GM21515 (cell line): ENCODE data around the gene MT3.
A peak's percentile ranks its signal among the peaks of the same experiment; 100 is the strongest.
"Not testable (repeated sequence)": the region's sequence is repeated elsewhere in the genome, so short reads cannot be mapped to it uniquely, and the experiment has no call there.

Experiments
- ATAC-seq: cut with Tn5 transposase; IDR thresholded peaks from one replicate; pipeline ENCODE4 v1.9.1; 2021; ENCODE audit not compliant: unreplicated experiment

MT3 gene

DNA sequence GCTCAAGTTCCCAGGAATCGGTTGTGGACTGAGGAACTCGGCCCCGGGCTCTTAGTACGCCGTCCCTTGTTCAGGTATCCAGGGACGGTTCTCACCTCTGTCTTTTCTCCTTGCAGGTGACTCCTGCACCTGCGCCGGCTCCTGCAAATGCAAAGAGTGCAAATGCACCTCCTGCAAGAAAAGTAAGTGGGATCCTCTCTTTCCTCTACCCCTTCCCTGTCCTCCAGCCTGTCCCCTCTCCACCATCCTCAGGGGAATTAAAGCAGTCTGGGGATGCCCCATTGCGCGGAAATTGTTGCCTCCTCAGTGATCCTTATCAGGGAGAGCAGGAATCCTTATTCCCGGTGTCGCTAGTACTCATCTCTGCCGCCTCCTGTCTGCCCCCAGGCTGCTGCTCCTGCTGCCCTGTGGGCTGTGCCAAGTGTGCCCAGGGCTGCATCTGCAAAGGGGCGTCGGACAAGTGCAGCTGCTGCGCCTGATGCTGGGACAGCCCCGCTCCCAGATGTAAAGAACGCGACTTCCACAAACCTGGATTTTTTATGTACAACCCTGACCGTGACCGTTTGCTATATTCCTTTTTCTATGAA lies 19.6 kb downstream of the MT3 start:
- no peak for ATAC-seq

DNA sequence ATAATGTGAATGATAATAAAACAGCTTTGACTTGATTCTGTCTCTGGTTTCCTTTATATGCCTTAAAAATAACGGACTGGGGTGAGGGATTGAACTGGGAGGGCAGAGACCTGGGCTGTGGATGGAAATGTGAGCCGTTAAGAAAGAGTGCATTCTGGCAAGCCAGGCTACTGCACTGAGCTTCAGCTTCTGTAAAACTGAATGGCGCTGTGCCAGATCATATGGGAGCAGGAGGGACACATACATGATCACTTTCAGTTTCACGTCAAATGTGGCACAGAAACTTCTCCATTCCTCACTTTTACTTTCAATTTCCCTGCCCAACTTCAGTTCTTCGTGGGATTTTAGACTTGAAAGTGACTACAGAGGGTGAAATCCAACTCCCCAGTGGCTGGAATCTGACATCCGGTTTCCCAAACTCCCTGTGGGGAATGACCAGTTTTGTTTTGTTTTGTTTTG lies 20.2 kb downstream of the MT3 start:
- ATAC-seq = peak; percentile 43

DNA sequence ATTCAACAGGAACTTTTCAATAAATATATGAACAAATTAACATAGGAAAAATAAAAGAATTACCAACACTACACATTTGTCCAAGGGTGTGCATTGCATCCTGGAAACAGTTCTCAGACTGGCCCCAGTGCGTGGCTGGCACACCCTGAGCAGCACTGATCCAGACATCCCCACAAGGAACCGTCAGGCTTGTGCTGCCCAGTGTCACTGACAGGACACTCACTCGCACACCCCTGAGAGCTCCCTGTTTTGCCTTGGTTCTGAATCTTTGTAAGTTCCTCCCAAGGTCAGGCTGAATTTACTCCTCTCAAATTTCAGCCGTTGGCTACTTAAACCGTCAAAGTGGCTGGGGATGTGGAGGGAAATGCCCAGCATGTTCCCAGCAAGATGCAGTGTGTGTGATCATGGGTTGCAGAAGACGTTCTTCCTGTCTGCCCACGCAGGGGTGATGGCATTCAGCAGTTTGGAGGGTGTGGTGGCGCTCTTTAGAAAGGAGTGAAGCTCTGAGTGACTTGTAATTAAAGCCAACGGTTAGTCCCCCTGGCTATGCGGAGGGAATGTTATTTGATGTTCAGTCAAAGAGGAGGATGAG lies 20.8 kb downstream of the MT3 start:
- ATAC-seq = no peak

DNA sequence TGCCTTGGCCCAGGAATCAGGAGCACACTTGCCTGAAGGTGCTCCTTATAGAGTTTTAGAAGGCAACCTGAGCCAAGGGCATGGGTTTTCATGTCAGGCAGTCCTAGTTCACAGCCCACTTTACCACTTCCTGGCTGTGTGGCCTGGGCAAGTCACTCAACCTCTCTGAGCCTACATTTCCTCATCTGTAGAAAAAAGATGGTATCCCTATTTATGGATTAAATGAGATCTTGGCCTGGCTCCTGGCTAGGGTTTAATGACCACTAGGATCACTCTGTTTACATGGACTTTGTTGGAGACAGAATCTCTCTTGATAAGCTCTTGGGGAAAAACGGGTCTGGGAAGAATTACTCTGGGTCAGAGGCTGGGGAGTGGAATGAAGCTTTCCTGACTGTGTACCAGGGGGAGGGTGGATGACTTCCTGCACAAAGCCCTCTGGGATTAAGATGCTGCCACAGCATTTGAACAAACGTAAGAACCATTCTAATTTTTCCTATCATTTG lies 21.3 kb downstream of the MT3 start:
- no peak for ATAC-seq

- ATAC-seq = no peak
These were observed 22.0 kb downstream of the MT3 start for GRCh38 chr16:56611281-56611833.

GRCh38 chr16:56613706-56614105 lies 24.4 kb downstream of the MT3 start:
- no peak for ATAC-seq

- no peak for ATAC-seq
These were observed 25.2 kb downstream of the MT3 start for GRCh38 chr16:56614549-56614991.

DNA sequence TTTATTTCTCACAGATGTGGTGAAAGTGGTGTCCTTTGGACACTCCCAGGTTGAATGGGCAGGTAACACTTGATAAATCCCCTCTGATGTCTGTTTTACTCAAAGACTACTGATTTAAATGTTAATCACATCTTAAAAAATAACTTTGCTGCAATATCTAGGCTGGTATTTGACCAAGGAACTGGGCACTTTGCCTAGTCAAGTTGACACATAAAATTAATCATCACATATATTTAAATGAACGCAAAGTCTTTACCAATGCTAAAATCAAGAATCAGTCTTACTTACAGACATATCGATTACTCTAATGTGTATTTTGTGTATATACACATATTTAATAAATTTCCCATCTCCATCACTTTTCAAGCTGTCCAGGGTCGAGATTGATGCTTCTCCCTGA lies 26.0 kb downstream of the MT3 start:
- ATAC-seq = no peak

DNA sequence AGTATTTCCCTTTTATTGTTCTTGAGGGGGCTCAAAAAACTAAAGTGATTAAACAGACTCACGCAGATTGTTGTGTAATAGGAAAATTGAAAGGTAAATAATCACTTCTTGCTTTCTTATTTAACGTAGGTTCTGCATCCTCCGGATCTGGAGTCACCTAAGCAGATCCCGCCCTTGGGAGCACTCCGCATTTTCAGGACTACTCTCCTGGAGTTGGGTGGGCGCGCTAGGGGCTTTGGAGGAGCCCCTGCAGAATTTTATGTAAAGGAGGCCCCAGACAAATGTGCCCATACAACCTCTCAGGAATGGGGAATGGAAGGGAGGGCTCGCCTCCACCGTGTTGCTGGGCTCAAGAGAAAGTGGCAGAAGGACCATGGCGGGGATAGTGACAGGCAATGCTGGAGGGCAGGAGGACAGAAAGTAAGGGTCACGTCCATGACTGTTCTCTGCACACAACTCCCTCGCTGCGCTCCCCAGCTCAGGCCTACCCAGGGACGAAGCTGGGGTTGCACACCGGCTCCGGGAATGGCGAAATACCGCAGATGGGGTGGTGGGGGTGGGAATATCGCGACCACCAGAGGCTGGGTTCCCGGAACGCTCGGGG lies 27.4 kb downstream of the MT3 start:
- no peak for ATAC-seq

DNA sequence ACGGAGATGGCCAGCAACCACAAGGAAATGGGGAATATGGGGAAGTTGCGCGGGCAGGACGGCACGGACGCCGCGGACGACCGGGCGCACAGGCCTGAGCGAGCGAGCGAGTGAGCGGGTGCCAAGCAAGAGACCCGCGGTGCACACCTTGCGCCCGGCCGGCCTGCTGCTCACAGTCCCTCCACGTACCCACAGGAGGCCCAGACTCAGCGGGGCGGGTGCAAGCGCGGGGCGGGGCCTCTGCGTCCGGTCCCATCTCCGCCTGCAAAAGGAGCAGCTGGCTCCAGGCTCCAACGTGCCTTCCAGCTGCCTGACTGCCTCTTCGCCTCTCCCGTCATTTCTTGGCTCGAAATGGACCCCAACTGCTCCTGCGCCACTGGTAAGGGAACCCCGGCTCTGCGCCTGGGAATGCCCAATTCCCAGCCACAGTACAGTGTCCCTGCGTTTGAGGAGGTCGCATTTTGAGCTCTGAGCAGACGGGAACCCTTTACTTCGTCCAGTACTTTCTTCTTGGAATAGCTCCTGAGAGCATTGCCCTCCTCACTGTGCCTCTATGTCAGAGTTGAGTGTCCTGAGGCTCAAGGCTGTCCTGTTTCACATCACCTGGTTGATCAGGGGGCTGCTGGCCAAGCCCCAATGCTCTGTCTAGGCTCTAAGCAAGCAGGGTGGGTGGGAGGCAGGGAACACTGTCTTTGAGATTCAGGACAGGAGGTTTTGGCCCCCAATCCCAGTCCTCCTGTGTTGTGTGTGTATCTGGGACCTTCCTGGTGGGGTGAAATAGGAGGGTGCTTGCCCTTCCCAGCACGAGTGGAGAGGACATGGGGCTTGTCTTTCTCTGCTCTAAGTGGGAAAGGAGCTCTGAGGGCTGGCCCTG lies 28.1 kb downstream of the MT3 start:
- no peak for ATAC-seq

- ATAC-seq = no peak
These were observed 28.8 kb downstream of the MT3 start for GRCh38 chr16:56618138-56618537.

GRCh38 chr16:56620339-56620897 lies 31.1 kb downstream of the MT3 start:
- no peak for ATAC-seq

DNA sequence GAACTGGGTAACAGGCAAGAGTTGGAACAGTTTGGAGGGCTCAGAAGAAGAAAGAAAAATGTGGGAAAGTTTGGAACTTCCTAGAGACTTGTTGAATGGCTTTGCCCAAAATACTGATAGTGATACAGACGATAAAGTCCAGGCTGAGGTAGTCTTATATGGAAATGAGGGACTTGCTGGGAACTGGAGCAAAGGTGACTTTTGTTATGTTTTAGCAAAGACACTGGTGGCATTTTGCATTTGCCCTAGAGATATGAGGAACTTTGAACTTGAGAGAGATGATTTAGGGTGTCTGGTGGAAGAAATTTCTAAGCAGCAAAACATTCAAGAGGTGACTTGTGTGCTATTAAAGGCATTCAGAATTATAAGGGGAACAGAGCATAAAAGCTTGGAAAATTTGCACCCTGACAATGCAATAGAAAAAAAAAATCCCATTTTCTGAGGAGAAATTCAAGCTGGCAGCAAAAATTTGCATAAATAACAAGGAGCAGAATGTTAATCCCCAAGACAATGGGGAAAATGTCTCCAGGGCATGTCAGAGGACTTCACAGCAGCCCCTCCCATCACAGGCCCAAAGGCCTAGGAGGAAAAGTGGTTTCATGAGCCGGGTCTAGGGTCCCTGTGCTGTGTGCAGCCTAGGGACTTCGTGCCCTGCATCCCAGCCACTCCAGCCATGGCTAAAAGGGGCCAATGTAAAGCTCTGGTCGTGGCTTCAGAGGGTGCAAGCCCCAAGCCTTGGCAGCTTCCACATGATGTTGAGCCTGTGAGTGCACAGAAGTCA lies 32.5 kb downstream of the MT3 start:
- not testable (repeated sequence) for ATAC-seq

DNA sequence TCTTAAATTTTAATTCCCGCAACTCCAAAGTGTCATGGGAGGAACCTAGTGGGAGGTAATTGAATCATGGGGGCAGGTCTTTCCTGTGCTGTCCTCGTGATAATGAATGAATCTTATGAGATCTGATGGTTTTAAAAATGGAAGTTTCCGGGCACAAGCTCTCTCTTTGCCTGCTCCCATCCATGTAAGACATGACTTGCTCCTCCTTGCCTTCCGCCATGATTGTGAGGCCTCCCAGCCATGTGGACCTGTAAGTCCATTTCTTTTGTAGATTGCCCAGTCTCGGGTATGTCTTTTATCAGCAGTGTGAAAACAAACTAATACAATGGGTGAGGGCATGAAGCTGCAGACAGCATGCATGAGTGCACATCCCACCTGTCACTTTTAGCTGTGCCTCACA lies 33.9 kb downstream of the MT3 start:
- not testable (repeated sequence) for ATAC-seq

DNA sequence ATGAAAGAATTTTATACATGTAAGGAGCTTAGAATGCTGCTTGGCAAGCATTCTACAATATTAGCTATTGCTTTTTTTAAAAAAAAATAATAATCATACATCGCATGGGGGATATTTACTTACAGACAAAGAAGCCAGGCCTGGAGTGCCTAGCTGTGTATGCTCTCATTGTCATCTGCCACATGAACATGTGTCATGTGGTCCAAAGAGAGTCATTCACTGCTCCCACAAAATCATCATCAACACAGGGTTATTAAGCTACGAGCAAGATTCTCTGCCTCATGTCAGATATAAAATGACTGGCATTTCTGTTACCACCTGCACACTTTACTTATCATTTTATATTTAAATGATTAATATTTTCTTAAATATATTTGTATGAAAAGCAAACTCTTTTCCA lies 34.3 kb downstream of the MT3 start:
- ATAC-seq = no peak

GRCh38 chr16:56625140-56625942 lies 36.0 kb downstream of the MT3 start, which contains the start of gene MT1E:
TSS of gene MT1E (plus strand) at chr16:56625781. CDS start at chr16:56625852, 71 bp downstream.
- no peak for ATAC-seq

DNA sequence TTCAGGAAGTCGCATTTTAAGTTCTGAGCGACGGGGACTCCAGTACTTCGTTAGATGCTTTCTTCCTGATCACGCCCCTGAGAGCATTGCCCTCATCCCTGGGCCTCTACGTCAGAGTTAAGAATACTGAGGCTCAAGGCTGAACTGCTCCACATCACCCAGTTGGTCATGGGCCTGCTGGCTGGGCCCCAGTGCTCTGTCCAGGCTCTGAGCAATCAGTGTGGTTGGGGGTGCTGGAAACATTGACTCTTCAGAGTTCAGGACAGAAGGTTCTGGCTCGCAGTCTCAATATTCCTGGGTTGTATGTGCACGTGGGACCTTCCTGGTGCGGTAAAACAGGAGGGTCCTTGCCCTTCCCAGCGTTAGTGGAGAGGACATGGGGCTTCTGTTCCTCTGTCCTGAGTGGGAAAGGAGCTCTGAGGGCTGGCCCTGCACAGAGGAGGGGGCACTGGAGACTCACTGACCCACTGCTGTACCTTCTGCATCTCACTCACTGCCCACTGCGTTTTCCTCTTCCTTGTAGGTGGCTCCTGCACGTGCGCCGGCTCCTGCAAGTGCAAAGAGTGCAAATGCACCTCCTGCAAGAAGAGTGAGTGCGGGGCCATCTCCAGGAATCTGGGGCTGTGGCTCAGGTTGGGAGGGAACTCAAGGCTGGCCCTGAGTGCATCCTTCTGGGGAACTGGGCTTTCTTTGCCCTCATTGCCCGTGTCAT lies 36.8 kb downstream of the MT3 start:
- ATAC-seq = no peak

DNA sequence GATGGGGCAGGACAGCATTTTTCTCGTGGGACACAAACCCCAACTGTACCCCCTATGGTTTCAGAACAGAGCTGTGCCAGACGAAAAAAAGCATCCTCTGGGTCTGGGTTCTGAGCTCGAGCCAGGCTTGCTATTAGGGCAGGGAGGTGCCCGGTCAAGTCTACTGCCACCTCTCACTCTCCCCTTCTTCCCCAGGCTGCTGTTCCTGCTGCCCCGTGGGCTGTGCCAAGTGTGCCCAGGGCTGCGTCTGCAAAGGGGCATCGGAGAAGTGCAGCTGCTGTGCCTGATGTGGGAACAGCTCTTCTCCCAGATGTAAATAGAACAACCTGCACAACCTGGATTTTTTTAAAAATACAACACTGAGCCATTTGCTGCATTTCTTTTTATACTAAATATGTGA lies 37.4 kb downstream of the MT3 start:
- ATAC-seq = no peak
